AG04450 (cell line): ENCODE data around the gene SOCS6. TPM values are rescaled to one million over a fixed set of nuclear protein-coding genes. Genes with fewer than 3 reads are reported as not detected.

Source experiments
- CTCF ChIA-PET: fragments of 300-600, 350-600 bp; formaldehyde crosslinking; extraction: SDS; loops from one replicate; lab custom pipeline; 2022; ENCODE audit warnings: antibody characterized with exemption, inconsistent platforms; lab: Charles Lee
- POLR2A ChIA-PET: fragments of 350-600 bp; formaldehyde crosslinking; extraction: SDS; loops from one replicate; lab custom pipeline; 2021; ENCODE audit warnings: antibody characterized with exemption, inconsistent platforms; lab: Yijun Ruan, JAX
- DNase-seq: peaks from one replicate; pipeline ENCODE4 v3.0.0-alpha.2; 2011; ENCODE audit warnings: low read depth, low spot score
- H3K27ac ChIP-seq: one replicate; pipeline ENCODE4 v1.5.1; 2012; ENCODE audit warnings: low read depth, low read length, control low read depth
- H3K27me3 ChIP-seq: one replicate; pipeline ENCODE4 v1.6.0; 2012; ENCODE audit warnings: low read length; ENCODE audit not compliant: control insufficient read depth, insufficient read depth
- H3K4me3 ChIP-seq: 2 replicates; pipeline ENCODE4 v1.5.1; 2011; ENCODE audit warnings: mild to moderate bottlenecking, low read depth, low read length, control low read depth
- H3K9me3 ChIP-seq: 2 replicates; pipeline ENCODE4 v1.5.1; 2012; ENCODE audit warnings: low read length; ENCODE audit not compliant: control insufficient read depth, insufficient read depth
- polyA plus RNA-seq: library from polyadenylated mRNA; depleted of rRNA; stranded (reverse); fragments of >200 nt; gene quantifications from 2 replicates; pipeline ENCODE4 v1.2.3, GENCODE V29; 2011
- TF ChIP-seq, protein P1 (sequence below): IDR thresholded peaks from 2 replicates; pipeline ENCODE4 v1.5.1; 2011; ENCODE audit warnings: low read depth, low read length, control low read depth, inconsistent platforms

The SOCS6 gene
- polyA plus RNA-seq, 1 experiment = 26.7 TPM

DNA sequence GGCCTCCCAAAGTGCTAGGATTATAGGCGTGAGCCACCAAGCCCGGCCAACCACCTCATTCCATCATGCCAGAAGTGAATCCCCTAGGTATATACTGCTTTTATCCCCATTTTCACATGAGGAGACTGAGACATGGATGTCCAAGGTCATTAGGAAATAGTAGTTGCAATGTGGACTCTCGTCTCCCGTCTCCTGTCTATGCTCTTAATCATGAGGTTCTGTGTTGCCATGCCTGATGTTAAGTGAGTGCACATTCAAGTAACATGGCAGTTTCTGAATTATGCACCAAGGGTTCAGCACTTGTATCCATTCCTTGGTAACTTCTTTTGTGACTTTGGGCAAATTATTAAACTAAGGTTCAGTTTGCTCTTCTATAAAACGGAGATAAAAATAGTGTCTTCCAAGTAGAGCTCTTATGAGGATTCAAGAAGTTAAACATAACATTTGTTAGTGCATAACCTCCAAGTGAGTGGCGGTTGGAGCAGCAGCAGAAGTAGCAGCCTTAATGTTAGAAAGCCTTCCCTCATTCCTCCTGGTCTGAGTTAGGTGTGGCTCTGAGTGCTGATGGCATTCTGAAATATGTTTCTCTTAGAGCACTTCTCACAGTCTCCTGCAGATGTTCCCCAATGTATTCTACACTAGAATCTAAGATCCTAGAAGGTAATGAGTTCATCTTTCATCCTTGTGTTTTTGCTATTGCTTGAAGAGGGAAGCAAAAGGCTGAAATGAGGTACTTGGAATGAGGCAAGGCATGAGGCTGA is 21.9 kb downstream of the SOCS6 start:
- peaks cover 3% of the 10 kb centered on the region; the same call in 1 of the 2 replicates for H3K9me3 ChIP-seq
- TF ChIP-seq, protein P1, sequence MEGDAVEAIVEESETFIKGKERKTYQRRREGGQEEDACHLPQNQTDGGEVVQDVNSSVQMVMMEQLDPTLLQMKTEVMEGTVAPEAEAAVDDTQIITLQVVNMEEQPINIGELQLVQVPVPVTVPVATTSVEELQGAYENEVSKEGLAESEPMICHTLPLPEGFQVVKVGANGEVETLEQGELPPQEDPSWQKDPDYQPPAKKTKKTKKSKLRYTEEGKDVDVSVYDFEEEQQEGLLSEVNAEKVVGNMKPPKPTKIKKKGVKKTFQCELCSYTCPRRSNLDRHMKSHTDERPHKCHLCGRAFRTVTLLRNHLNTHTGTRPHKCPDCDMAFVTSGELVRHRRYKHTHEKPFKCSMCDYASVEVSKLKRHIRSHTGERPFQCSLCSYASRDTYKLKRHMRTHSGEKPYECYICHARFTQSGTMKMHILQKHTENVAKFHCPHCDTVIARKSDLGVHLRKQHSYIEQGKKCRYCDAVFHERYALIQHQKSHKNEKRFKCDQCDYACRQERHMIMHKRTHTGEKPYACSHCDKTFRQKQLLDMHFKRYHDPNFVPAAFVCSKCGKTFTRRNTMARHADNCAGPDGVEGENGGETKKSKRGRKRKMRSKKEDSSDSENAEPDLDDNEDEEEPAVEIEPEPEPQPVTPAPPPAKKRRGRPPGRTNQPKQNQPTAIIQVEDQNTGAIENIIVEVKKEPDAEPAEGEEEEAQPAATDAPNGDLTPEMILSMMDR = no peak
- no peak overlapping the region for H3K27ac ChIP-seq
- no peak for DNase-seq
- ChIA-PET CTCF (no interaction called here), POLR2A (no interaction called here)
- no peak overlapping the region for H3K4me3 ChIP-seq
- H3K27me3 ChIP-seq = no peaks in the 10 kb centered on the region

DNA sequence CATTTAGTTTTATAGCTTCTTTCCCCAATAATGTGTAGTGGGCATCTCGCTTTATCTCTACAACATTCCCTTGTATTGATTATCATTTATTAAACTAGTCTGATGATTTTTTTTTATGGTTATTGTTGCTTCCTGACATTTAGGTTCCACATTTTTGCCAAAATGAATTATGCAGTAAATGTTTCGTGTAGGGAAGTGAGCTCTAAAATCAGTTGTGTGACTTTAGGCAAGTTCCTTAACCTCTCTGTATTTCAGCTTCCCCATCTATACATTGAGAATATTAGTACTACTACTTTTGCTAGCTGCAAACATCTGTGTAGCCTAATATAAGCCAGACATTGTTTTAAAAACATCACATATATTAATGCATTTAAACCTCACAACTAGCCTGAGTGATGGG is 22.9 kb downstream of the SOCS6 start:
- no peak overlapping the region for H3K4me3 ChIP-seq
- ChIA-PET POLR2A (no interaction called here), CTCF (interaction anchor here (1.0 kb wide), 1 partner anchor 143 kb away, joined by 5 read pairs; no protein-coding TSS in a partner anchor)
- H3K27ac ChIP-seq = no peak overlapping the region
- no peaks in the 10 kb centered on the region for H3K27me3 ChIP-seq
- peaks cover 3% of the 10 kb centered on the region; the same call in 1 of the 2 replicates for H3K9me3 ChIP-seq
- DNase-seq = no peak
- TF ChIP-seq, protein P1 = no peak

DNA sequence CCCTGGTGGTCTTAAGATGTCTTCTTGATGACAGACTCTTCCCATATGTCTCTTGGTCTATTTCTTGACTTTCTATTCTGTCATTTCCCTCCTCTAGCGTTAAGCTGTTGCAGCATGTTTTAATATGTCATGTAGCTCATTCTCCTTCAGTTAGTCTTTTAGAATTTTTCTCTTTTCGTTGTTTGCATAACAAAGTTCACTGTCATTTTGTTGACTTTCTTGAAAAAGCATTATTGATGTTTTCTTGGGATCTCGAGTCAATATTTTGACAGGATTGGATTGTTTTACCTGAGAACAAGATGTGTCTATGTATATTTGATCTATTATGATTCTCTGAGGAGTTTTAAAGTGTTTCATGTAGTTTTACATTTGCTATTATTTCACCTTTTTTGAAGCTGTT is 24.8 kb downstream of the SOCS6 start:
- Histone ChIP-seq H3K9me3 (no peaks in the 10 kb centered on the region), H3K4me3 (no peak overlapping the region), H3K27me3 (no peaks in the 10 kb centered on the region), H3K27ac (no peak overlapping the region)
- no peak for DNase-seq
- POLR2A ChIA-PET = no interaction called here
- TF ChIP-seq, protein P1 = no peak
- CTCF ChIA-PET = interaction anchor here (1.3 to 3.0 kb wide), 2 partner anchors 118 to 120 kb away, joined by 3 to 26 read pairs; no protein-coding TSS in a partner anchor

DNA sequence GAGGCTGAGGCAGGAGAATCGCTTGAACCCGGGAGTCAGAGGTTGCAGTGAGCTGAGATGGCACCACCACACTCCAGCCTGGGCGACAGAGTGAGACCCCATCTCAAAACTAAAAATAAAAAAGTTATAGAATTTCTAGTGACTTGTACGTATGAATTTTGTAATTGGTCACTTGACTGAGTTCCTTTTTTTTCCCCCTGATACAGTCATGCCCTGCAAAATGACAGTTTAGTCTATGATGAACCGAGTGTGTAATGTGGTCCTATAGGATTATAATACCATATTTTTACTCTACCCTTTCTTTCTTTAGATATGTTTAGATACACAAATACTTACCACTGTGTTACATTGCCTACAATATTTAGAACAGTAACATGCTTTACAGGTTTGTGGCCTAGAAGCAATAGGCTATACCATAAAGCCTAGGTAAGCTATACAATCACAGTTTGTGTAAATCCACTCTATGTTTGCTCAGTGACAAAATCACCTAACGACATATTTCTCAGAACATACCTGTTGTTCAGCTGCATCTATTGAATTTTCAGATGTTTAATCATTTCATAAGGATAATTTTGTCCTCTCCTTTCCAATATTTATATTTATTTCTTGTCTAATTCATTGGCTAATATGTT is 25.4 kb downstream of the SOCS6 start:
- CTCF ChIA-PET = interaction anchor here (1.0 to 3.0 kb wide), 3 partner anchors 11 to 120 kb away, joined by 3 to 26 read pairs (median 3); no protein-coding TSS in a partner anchor

More for the DNA sequence above, 25.4 kb downstream of the SOCS6 start:
- Histone ChIP-seq H3K9me3 (no peaks in the 10 kb centered on the region), H3K4me3 (no peak overlapping the region), H3K27me3 (no peaks in the 10 kb centered on the region), H3K27ac (no peak overlapping the region)
- POLR2A ChIA-PET = no interaction called here
- TF ChIP-seq, protein P1 = no peak
- no peak for DNase-seq
